Measurements from ENCODE around the gene NR1I3. TPM values are rescaled to one million over a fixed set of nuclear protein-coding genes. Genes with fewer than 3 reads are reported as not detected.

Gene NR1I3
- total RNA-seq, 1 donor from 2014 or later = not detected

GRCh38 chr1:161235957-161236775 is 1.8 kb downstream of the NR1I3 start:
- peaks cover 2% of the 10 kb centered on the region for H3K27me3 Mint-ChIP-seq (ENCODE audit: low read depth, unreplicated experiment)
- H3K4me3 Mint-ChIP-seq (ENCODE audit: unreplicated experiment) = no peak overlapping the region
- FAIRE-seq = no peak

GRCh38 chr1:161233102-161233501 is 4.9 kb downstream of the NR1I3 start:
- no peak for FAIRE-seq

More at GRCh38 chr1:161235957-161236775, 1.8 kb downstream of the NR1I3 start:
- no peak for DNase-seq (ENCODE audit: low read depth)
- H3K36me3 Mint-ChIP-seq (ENCODE audit: low read depth, unreplicated experiment) = no peaks in the 10 kb centered on the region
- H3K27ac Mint-ChIP-seq (ENCODE audit: unreplicated experiment) = no peak overlapping the region
- Histone ChIP-seq H3K27ac (ENCODE audit: low read depth, low read length) (no peak overlapping the region), H3K9ac (ENCODE audit: low read length) (no peak overlapping the region), H3K36me3 (ENCODE audit: insufficient read depth, low read length) (no peaks in the 10 kb centered on the region), H3K4me3 (ENCODE audit: insufficient read depth, low read depth, low read length) (no peak overlapping the region), H3K9me3 (ENCODE audit: insufficient read depth, low read depth, low read length) (no peaks in the 10 kb centered on the region), H3K27me3 (ENCODE audit: insufficient read depth, low read length) (peaks cover 6% of the 10 kb centered on the region), H3K79me2 (ENCODE audit: insufficient read depth, low read length) (no peaks in the 10 kb centered on the region), H2AFZ (ENCODE audit: low read depth, low read length) (no peak overlapping the region), H4K20me1 (ENCODE audit: insufficient read depth, low read length) (no peaks in the 10 kb centered on the region), H3K4me2 (ENCODE audit: low read length) (no peak overlapping the region), H3K4me1 (ENCODE audit: insufficient read depth, low read length) (no peaks in the 10 kb centered on the region)
- TF ChIP-seq EZH2 (IDR thresholded peaks at IDR 0.05; ENCODE audit: insufficient read depth, low read length) (no peak), CTCF (IDR thresholded peaks at IDR 0.05; ENCODE audit: insufficient read depth, low read depth, low read length) (no peak)
- H3K9me3 Mint-ChIP-seq (ENCODE audit: unreplicated experiment) = no peaks in the 10 kb centered on the region
- peaks cover 8% of the 10 kb centered on the region for H3K4me1 Mint-ChIP-seq (ENCODE audit: low read depth, unreplicated experiment)

More at GRCh38 chr1:161233102-161233501, 4.9 kb downstream of the NR1I3 start:
- Histone ChIP-seq H3K4me2 (ENCODE audit: low read length) (no peak overlapping the region), H3K36me3 (ENCODE audit: insufficient read depth, low read length) (peaks cover 12% of the 10 kb centered on the region), H3K27me3 (ENCODE audit: insufficient read depth, low read length) (peaks cover 6% of the 10 kb centered on the region), H4K20me1 (ENCODE audit: insufficient read depth, low read length) (no peaks in the 10 kb centered on the region), H3K4me1 (ENCODE audit: insufficient read depth, low read length) (no peaks in the 10 kb centered on the region), H3K9ac (ENCODE audit: low read length) (no peak overlapping the region), H3K9me3 (ENCODE audit: insufficient read depth, low read depth, low read length) (no peaks in the 10 kb centered on the region), H3K79me2 (ENCODE audit: insufficient read depth, low read length) (no peaks in the 10 kb centered on the region), H3K27ac (ENCODE audit: low read depth, low read length) (no peak overlapping the region), H3K4me3 (ENCODE audit: insufficient read depth, low read depth, low read length) (no peak overlapping the region), H2AFZ (ENCODE audit: low read depth, low read length) (no peak overlapping the region)
- Mint-ChIP-seq H3K4me3 (ENCODE audit: unreplicated experiment) (no peak overlapping the region), H3K4me1 (ENCODE audit: low read depth, unreplicated experiment) (peaks cover 4% of the 10 kb centered on the region), H3K36me3 (ENCODE audit: low read depth, unreplicated experiment) (peaks cover 9% of the 10 kb centered on the region), H3K27ac (ENCODE audit: unreplicated experiment) (no peak overlapping the region), H3K27me3 (ENCODE audit: low read depth, unreplicated experiment) (peaks cover 2% of the 10 kb centered on the region), H3K9me3 (ENCODE audit: unreplicated experiment) (no peaks in the 10 kb centered on the region)
- no peak for DNase-seq (ENCODE audit: low read depth)
- TF ChIP-seq CTCF (IDR thresholded peaks at IDR 0.05; ENCODE audit: insufficient read depth, low read depth, low read length) (no peak), EZH2 (IDR thresholded peaks at IDR 0.05; ENCODE audit: insufficient read depth, low read length) (no peak)
